Lung (tissue), 12 donors: ENCODE results near the gene KCNQ2. TPM values are rescaled to one million over a fixed set of nuclear protein-coding genes. Genes with fewer than 3 reads are reported as not detected.
A peak's percentile ranks its signal among the peaks of the same experiment; 100 is the strongest.

ENCODE experiments used
- ATAC-seq: fragments of 200-7000 bp; cut with Tn5 transposase; one replicate; pipeline ENCODE4 v1.9.1; 2020; ENCODE audit warnings: moderate number of reproducible peaks; ENCODE audit not compliant: insufficient read depth, low FRiP score
- DNase-seq, 3 donors: peaks; one replicate each; pipeline ENCODE4 v3.0.0-alpha.2; 2013 to 2017
- H3K27ac ChIP-seq, 2 donors: one replicate each; pipeline ENCODE4 v1.5.1; 2013; ENCODE audit warnings: mild to moderate bottlenecking in 2 of 2, moderate library complexity in 2 of 2, control low read depth in 1 of 2, inconsistent platforms in 1 of 2, low read depth in 1 of 2, low read length in 1 of 2
- H3K27me3 ChIP-seq, 3 donors: one replicate each; pipeline ENCODE4 v1.5.1; 2013; ENCODE audit warnings: low read length in 2 of 3; ENCODE audit not compliant: control insufficient read depth in 3 of 3, insufficient read depth in 3 of 3
- H3K36me3 ChIP-seq, 4 donors: one replicate each; pipeline ENCODE4 v1.5.1; 2013; ENCODE audit warnings: low read length in 4 of 4, mild to moderate bottlenecking in 1 of 4, moderate library complexity in 1 of 4; ENCODE audit not compliant: control insufficient read depth in 4 of 4, insufficient read depth in 4 of 4
- H3K4me1 ChIP-seq, 5 donors: one replicate each; pipeline ENCODE4 v1.5.1; 2013; ENCODE audit warnings: low read length in 5 of 5, mild to moderate bottlenecking in 2 of 5, moderate library complexity in 1 of 5; ENCODE audit not compliant: control insufficient read depth in 5 of 5, insufficient read depth in 5 of 5
- H3K4me3 ChIP-seq: one replicate; pipeline ENCODE4 v1.5.1; 2013; ENCODE audit warnings: mild to moderate bottlenecking, control low read depth, moderate library complexity
- H3K9ac ChIP-seq, 2 donors: one replicate each; pipeline ENCODE4 v1.5.1; 2013; ENCODE audit warnings: low read length in 2 of 2, control low read depth in 1 of 2; ENCODE audit not compliant: insufficient read depth in 1 of 2
- H3K9me3 ChIP-seq, 4 donors: one replicate each; pipeline ENCODE4 v1.5.1; 2013; ENCODE audit warnings: low read length in 3 of 4, mild to moderate bottlenecking in 1 of 4, moderate library complexity in 1 of 4; ENCODE audit not compliant: control insufficient read depth in 4 of 4, insufficient read depth in 3 of 4
- CTCF ChIP-seq: IDR thresholded peaks from 2 replicates; pipeline ENCODE4 v1.5.1; 2012; ENCODE audit warnings: mild to moderate bottlenecking; ENCODE audit errors: control extremely low read depth, extremely low read depth
- WGBS, 2 donors: extraction: QIAGEN DNeasy Blood & Tissue Kit; methylation state at CpG; one replicate each; pipeline ENCODE4 v1.1.7; 2013; 5-methylcytosine and 5-hydroxymethylcytosine counted together
- polyA plus RNA-seq, 2 donors: library from polyadenylated mRNA; stranded (reverse); fragments of 200-250 nt; gene quantifications; one replicate each; pipeline ENCODE4 v1.2.1, GENCODE V29; 2013
- total RNA-seq, 2 donors: library from RNA; depleted of rRNA in 1 of 2; stranded (reverse); fragments of >200 nt in 1 of 2; gene quantifications; one replicate each; pipeline ENCODE4 v1.2.1, GENCODE V29; 2014 to 2021
- donor health status: control.
- donor health status: control.
- donor health status: Bipolar disorder and iron deficiency.
- donor health status: healthy.
- donor health status: DM: yes; HTN: yes; CAD: no.

Gene KCNQ2
- total and polyA plus RNA-seq, 4 donors = 0.18 to 6.8 (median 0.28) TPM; not detected in 1

DNA sequence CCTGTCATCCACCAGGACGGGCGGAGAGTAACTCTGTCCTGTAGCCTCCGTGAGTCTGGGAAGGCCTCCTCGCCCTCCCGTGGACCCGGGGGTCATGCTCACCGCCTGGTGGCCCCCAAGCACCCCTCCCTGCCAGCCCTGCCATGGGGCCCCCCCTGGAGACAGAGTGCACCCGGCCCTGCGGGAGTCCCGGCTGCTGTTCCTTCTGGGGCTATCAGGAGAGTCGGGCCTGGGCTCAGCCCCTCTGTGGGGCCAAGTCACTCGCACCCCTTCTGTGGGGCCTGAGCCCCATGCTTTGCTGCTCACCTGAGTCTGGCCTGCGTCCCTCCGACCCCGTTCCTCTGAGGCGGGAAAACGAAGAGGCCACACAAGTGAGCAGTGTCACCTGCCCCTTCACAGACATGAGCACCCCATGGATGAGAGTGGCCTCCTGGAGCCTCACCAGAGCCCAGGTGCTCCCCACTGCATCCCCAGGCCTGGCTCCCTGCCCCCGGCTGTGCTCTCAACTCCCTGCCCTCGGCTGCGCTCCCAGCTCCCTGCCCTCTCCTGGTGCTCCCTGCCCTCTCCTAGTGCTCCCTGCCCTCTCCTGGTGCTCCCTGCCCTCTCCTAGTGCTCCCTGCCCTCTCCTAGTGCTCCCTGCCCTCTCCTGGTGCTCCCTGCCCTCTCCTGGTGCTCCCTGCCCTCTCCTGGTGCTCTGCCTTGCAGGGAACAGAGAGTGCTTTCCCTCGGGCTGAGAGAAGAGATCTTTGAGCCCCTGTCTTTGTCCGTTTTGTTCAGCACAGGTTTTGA, 106.7 kb downstream of the KCNQ2 start:
- peaks cover 0 to 10% (median 0%) of the 10 kb centered on the region in 5 donors for H3K4me1 ChIP-seq
- WGBS, 2 donors = 78 to 87% methylated on average over 22 of the region's 22 CpGs
- H3K36me3 ChIP-seq = no peaks in the 10 kb centered on the region
- DNase-seq (no peak), ATAC-seq (no peak)
- H3K9ac ChIP-seq = no peak overlapping the region
- no peak overlapping the region for H3K27ac ChIP-seq
- peaks cover 0 to 26% (median 20%) of the 10 kb centered on the region in 3 donors for H3K27me3 ChIP-seq
- H3K9me3 ChIP-seq = peaks cover 0 to 4% (median 0%) of the 10 kb centered on the region in 4 donors
- no peak overlapping the region for H3K4me3 ChIP-seq
- TF ChIP-seq CTCF = no peak

GRCh38 chr20:63364801-63365585, 107.5 kb downstream of the KCNQ2 start:
- Histone ChIP-seq H3K9ac (no peak overlapping the region), H3K36me3 (no peaks in the 10 kb centered on the region), H3K9me3 (peaks cover 0 to 4% (median 0%) of the 10 kb centered on the region in 4 donors), H3K4me1 (peaks cover 0 to 13% (median 0%) of the 10 kb centered on the region in 5 donors), H3K27ac (no peak overlapping the region), H3K27me3 (peaks cover 0 to 31% (median 21%) of the 10 kb centered on the region in 3 donors), H3K4me3 (no peak overlapping the region)
- TF ChIP-seq CTCF = no peak
- DNase-seq (no peak), ATAC-seq (peak; percentile 10)
- 70 to 78% methylated on average over 20 of the region's 20 CpGs for WGBS, 2 donors

GRCh38 chr20:63363981-63364561, 108.4 kb downstream of the KCNQ2 start:
- H3K4me1 ChIP-seq = peaks cover 0 to 13% (median 0%) of the 10 kb centered on the region in 5 donors
- peaks cover 0 to 1% (median 0%) of the 10 kb centered on the region in 4 donors for H3K9me3 ChIP-seq
- ATAC-seq (no peak), DNase-seq (no peak)
- no peak overlapping the region for H3K9ac ChIP-seq
- no peak overlapping the region for H3K27ac ChIP-seq
- 75 to 83% methylated on average over 19 of the region's 19 CpGs for WGBS, 2 donors
- no peak overlapping the region for H3K4me3 ChIP-seq
- H3K27me3 ChIP-seq = peaks cover 0 to 34% (median 21%) of the 10 kb centered on the region in 3 donors
- no peaks in the 10 kb centered on the region for H3K36me3 ChIP-seq
- no peak for TF ChIP-seq CTCF
